ENCODE measurements around the gene ARHGAP27. TPM values are rescaled to one million over a fixed set of nuclear protein-coding genes. Genes with fewer than 3 reads are reported as not detected.

Gene ARHGAP27
- total RNA-seq, 1 donor from 2014 or later, result 155 TPM

DNA sequence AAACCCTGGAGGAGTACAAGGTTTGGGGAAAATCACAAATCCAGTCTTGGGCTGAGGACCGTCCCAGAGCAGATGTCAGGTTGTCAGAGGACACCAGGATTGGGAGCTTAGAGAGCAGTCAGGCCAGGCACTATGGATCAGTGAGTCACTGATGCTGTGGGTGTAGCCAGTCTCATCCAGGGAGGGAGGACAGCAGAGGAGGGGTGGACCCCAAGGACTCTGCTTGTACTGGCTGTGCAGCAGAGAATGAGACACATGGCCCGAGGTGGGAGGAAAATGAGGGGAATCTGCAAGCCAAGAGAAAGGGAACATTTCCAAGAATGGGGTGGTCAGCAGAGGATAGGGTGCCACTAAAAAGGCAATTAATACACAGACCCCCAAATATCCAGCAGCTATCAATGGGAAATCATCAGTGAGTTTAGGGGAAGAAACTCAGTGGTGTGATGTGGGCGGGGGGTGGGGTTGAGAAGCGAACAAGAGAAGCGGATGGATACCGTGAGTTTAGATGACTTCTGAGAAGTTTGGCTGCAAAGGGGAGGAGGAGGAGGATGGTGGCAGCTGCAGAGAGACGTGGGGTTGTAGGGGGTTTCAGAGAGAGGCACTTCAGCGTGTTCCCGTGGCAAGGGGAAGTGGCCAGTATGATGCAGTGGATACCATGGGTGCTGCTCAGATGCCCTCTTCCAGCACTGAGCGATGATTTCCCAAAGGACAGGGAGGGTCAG, 43.9 kb downstream of the ARHGAP27 start:
- TF ChIP-seq, protein P1, sequence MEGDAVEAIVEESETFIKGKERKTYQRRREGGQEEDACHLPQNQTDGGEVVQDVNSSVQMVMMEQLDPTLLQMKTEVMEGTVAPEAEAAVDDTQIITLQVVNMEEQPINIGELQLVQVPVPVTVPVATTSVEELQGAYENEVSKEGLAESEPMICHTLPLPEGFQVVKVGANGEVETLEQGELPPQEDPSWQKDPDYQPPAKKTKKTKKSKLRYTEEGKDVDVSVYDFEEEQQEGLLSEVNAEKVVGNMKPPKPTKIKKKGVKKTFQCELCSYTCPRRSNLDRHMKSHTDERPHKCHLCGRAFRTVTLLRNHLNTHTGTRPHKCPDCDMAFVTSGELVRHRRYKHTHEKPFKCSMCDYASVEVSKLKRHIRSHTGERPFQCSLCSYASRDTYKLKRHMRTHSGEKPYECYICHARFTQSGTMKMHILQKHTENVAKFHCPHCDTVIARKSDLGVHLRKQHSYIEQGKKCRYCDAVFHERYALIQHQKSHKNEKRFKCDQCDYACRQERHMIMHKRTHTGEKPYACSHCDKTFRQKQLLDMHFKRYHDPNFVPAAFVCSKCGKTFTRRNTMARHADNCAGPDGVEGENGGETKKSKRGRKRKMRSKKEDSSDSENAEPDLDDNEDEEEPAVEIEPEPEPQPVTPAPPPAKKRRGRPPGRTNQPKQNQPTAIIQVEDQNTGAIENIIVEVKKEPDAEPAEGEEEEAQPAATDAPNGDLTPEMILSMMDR (IDR thresholded peaks at IDR 0.05; ENCODE audit: unreplicated experiment), result no peak
- H3K4me3 Mint-ChIP-seq (ENCODE audit: unreplicated experiment), result no peak overlapping the region
- H3K27me3 Mint-ChIP-seq (ENCODE audit: unreplicated experiment), result peaks cover 16% of the 10 kb centered on the region
- peaks cover 3% of the 10 kb centered on the region for H3K36me3 Mint-ChIP-seq (ENCODE audit: low read depth, unreplicated experiment)
- no peak overlapping the region for H3K27ac Mint-ChIP-seq (ENCODE audit: unreplicated experiment)
- no peak for DNase-seq (ENCODE audit: low spot score)
- peaks cover 4% of the 10 kb centered on the region for H3K4me1 Mint-ChIP-seq (ENCODE audit: unreplicated experiment)
- peaks cover 3% of the 10 kb centered on the region for H3K9me3 Mint-ChIP-seq (ENCODE audit: unreplicated experiment)

DNA sequence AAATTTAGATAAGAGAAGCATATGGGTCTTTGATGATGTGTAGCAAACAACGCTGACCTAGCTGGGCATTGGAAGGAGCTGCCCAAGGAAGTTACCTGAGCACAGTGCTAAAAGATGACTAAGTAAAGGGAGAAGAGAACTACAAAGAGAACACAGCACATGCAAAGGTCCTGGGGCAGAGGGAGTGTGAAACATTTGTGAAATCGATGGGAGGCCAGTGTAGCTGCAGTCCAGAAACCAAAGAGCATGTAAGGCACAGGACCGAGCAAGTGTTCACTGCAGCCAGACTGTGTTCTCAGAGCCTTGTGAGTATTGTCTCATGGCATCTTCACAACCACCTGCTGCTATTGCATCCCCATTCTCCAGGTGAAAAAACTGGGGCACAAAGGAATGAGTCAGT, 44.9 kb downstream of the ARHGAP27 start:
- TF ChIP-seq, protein P1 (IDR thresholded peaks at IDR 0.05; ENCODE audit: unreplicated experiment), result no peak
- peaks cover 3% of the 10 kb centered on the region for H3K9me3 Mint-ChIP-seq (ENCODE audit: unreplicated experiment)
- H3K27me3 Mint-ChIP-seq (ENCODE audit: unreplicated experiment), result peaks cover 17% of the 10 kb centered on the region
- peaks cover 4% of the 10 kb centered on the region for H3K4me1 Mint-ChIP-seq (ENCODE audit: unreplicated experiment)
- DNase-seq (ENCODE audit: low spot score), result no peak
- H3K4me3 Mint-ChIP-seq (ENCODE audit: unreplicated experiment), result no peak overlapping the region
- H3K36me3 Mint-ChIP-seq (ENCODE audit: low read depth, unreplicated experiment), result no peaks in the 10 kb centered on the region
- no peak overlapping the region for H3K27ac Mint-ChIP-seq (ENCODE audit: unreplicated experiment)

DNA sequence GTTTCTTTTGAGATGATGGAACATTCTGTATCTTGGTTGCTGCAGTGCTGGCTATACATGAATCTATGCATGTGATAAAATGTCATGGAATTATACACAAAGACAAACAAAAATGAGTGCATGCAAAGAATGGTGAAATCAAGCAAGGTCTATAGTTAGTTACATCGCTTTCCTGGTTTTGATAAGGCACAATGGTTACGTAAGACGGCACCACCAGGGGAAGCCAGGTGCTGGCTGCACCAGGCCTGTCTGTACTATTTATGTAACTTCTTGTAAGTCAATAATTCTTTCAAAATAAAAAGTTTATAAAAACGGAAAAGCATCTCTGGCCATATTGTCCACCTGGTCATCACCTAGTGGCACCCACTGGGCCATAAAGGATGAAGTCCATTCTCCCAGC, 46.5 kb downstream of the ARHGAP27 start:
- DNase-seq (ENCODE audit: low spot score), result no peak
- no peak overlapping the region for H3K4me3 Mint-ChIP-seq (ENCODE audit: unreplicated experiment)
- TF ChIP-seq, protein P1 (IDR thresholded peaks at IDR 0.05; ENCODE audit: unreplicated experiment), result no peak

DNA sequence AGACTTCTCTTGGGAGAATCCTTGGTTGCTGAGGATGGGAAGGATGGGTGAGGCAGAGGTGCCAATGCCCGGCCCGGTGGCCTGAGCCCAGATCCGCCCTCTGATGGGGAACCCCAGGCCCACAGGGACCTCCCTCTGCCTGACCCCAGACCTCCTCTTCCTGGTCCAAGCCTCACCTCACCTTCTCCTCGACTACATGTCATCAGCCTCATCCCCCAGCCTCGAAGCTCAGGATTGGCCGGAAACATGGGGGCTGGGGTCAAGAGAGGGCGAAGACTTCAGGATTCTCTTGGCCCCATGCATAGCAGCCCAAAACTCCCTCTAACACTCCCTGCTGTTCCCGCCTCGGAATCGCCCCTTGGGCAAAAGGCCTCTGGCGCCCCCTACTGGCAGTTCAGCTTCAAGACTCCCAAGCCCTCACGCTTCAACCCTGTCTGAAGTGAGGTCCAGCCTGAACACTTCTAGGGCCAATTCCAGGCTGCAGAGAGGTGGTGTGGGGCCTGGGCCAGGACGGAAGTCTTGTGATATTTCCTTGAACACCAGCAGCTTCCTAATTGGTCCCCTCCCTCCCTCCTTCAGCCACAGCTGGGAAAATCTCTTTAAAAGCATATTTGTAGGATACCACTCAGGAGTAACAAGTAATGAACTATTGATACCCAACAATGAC, 47.2 kb downstream of the ARHGAP27 start:
- Mint-ChIP-seq H3K4me1 (ENCODE audit: unreplicated experiment) (no peaks in the 10 kb centered on the region), H3K4me3 (ENCODE audit: unreplicated experiment) (no peak overlapping the region), H3K27me3 (ENCODE audit: unreplicated experiment) (peaks cover 17% of the 10 kb centered on the region), H3K9me3 (ENCODE audit: unreplicated experiment) (peaks cover 3% of the 10 kb centered on the region), H3K36me3 (ENCODE audit: low read depth, unreplicated experiment) (no peaks in the 10 kb centered on the region), H3K27ac (ENCODE audit: unreplicated experiment) (no peak overlapping the region)
- peak; percentile 94 for DNase-seq (ENCODE audit: low spot score)
- TF ChIP-seq, protein P1 (IDR thresholded peaks at IDR 0.05; ENCODE audit: unreplicated experiment), result peak; percentile 97

More for the DNA sequence above, 46.5 kb downstream of the ARHGAP27 start:
- Mint-ChIP-seq H3K27ac (ENCODE audit: unreplicated experiment) (no peak overlapping the region), H3K27me3 (ENCODE audit: unreplicated experiment) (peaks cover 17% of the 10 kb centered on the region), H3K36me3 (ENCODE audit: low read depth, unreplicated experiment) (no peaks in the 10 kb centered on the region), H3K4me1 (ENCODE audit: unreplicated experiment) (peaks cover 1% of the 10 kb centered on the region), H3K9me3 (ENCODE audit: unreplicated experiment) (peaks cover 3% of the 10 kb centered on the region)

DNA sequence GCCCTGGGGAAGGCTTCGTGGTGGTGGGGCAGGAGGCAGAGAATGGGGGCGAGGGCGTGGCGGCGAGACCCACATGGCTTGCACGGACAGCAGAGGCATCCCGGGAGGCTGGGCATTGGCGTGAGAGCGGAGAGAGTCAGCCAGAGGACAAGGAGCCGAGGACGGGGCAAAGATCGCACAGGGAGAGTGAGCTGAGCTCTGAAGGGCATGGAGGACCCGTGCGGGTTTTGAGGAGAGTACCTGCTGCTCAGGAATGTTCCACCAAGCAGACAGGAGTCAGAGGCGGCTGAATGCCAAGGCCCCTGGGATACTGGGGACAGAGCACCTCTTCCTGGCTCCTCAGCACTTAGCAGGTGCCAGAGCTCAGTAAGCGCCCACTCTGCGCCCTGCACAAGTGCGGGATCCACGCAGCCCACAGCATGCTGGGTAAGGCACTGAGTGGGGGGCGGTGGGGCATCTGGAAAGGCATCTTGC, 47.8 kb downstream of the ARHGAP27 start:
- Mint-ChIP-seq H3K27me3 (ENCODE audit: unreplicated experiment) (peaks cover 17% of the 10 kb centered on the region), H3K9me3 (ENCODE audit: unreplicated experiment) (peaks cover 3% of the 10 kb centered on the region), H3K4me3 (ENCODE audit: unreplicated experiment) (no peak overlapping the region), H3K27ac (ENCODE audit: unreplicated experiment) (no peak overlapping the region), H3K36me3 (ENCODE audit: low read depth, unreplicated experiment) (no peaks in the 10 kb centered on the region), H3K4me1 (ENCODE audit: unreplicated experiment) (no peaks in the 10 kb centered on the region)
- TF ChIP-seq, protein P1 (IDR thresholded peaks at IDR 0.05; ENCODE audit: unreplicated experiment), result no peak
- no peak for DNase-seq (ENCODE audit: low spot score)

Data from endothelial cell (in vitro differentiated cells).